ENCODE measurements around the gene ZNF30.
"Not testable (repeated sequence)": the region's sequence is repeated elsewhere in the genome, so short reads cannot be mapped to it uniquely, and the experiment has no call there.

Gene ZNF30

DNA sequence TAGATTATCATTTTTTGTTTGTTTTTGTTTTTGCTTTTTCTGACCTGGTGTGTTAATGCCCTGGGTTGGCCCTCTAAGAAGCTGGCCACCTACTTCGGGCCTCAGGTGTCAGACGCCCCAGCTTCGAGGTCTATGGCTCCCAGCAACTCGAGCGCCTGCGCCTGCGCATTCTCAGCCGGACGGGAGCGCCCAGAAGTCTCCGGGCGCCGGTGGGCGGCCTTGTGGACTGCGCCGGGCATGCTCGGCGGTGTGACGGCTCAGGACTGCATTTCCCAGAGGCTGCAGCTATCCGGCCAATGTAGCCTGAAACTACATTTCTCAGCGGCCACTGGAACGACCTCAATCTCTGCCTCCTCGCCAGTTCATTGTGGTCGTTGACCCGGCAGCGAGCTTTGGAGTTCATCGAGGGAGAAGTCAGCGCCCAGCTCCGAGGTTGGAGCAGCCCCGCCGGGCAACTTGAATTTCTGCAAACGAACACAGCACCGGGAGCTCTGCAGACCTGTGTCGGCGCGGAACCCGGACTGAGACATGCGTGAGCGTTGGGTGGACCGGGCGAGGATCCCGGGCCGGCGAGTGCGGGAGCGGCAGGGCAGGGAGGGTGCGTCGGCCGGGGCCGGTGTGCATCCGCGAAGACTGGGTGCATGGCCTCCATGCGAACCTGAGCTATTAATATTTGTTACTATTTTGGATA lies at the start of gene ZNF30:
Gene ZNF30, plus strand, starts transcription at position 219 of the 691 bp plus-strand sequence. CDS start 3,045 bp downstream, outside the sequence.
- peak; percentile 91 for DNase-seq (ENCODE audit: low spot score)

DNA sequence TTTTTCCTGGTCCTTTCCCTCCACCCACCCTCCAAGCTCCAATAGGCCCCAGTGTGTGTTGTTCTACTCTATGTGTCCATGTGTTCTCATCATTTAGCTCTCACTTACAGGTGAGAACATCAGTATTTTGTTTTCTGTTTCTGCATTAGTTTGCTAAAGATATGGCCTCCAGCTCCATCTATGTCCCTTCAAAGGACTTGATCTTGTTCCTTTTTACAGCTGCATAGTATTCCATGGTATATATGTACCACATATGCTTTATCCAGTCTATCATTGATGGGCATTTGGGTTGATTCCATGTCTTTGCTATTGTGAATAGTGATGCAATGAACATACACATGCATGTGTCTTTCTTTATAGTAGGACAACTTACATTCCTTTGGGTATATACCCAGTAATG lies 47.1 kb upstream of the ZNF30 start:
- no peak for DNase-seq (ENCODE audit: low spot score)

DNA sequence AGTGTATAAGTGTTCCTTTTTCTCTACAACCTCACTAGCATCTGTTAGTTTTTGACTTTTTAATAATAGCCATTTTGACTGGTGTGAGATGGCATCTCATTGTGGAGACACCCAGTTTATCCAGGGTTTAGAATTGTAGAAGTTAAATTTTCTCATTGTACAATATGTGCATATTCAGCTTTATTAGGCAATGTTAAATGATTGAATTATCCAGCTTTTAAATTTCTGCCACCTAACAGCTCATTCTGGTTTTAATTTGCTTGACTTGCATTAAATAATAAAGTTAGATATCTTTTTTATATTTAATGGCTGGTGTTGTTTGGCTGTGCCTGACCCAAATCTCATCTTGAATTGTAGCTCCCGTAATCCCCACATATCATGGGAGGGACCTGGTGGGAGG lies 46.7 kb upstream of the ZNF30 start:
- no peak for DNase-seq (ENCODE audit: low spot score)

DNA sequence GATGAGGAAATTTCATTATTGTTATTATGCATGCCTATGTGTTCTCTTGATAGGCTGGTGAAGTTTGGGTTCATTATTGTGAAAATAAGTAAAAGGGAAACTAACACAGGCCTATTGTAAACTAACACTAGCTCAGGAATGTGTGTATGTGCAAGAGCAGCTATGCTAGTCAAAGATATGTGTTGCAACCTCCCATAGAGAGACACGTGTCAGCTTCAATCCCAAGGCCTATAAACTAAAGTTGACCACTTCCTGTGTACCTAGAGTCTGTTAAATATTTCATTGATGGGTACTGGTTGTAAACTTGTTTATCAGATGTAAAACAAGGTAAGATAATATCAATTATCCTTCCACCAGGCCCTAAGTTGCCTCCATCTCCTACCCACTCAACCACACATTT lies 44.7 kb upstream of the ZNF30 start:
- no peak for DNase-seq (ENCODE audit: low spot score)

DNA sequence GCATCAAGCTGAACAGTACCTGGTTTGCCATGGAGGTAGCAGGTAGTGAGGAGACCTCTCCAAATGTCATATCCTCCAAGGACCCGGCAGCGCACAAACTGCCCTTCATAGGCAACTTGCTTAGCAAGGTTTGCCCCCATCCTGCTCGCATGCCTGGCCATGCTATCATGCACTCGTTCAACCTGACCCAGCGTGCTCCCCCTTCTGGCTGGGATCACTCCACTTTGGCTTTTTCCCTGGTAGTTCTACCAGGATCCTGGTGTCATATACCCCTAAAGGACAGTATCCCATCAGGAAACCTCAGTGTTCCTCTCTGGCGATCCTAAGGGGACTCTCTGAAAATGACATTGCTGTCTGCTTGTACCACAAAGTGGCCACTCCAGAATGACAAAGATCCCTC lies 38.6 kb upstream of the ZNF30 start:
- DNase-seq (ENCODE audit: low spot score) = no peak

DNA sequence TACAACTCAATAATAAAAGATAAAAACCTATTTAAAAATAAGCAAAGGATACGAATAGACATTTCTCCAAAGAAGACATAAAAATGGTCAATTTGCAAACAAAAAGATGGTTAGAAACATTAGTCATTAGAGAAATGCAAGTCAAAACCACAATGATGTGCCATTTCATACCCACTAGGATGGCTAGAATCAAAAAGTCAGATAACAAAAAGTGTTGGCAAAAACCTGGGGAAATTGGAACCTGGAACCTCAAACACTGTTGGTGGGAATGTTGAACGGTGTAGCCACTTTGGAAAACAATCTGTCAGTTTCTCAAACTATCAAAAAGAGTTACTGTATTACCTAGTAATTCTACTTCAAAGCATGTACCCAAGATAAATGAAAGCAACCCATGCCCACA lies 26.5 kb upstream of the ZNF30 start:
- DNase-seq (ENCODE audit: low spot score) = no peak

DNA sequence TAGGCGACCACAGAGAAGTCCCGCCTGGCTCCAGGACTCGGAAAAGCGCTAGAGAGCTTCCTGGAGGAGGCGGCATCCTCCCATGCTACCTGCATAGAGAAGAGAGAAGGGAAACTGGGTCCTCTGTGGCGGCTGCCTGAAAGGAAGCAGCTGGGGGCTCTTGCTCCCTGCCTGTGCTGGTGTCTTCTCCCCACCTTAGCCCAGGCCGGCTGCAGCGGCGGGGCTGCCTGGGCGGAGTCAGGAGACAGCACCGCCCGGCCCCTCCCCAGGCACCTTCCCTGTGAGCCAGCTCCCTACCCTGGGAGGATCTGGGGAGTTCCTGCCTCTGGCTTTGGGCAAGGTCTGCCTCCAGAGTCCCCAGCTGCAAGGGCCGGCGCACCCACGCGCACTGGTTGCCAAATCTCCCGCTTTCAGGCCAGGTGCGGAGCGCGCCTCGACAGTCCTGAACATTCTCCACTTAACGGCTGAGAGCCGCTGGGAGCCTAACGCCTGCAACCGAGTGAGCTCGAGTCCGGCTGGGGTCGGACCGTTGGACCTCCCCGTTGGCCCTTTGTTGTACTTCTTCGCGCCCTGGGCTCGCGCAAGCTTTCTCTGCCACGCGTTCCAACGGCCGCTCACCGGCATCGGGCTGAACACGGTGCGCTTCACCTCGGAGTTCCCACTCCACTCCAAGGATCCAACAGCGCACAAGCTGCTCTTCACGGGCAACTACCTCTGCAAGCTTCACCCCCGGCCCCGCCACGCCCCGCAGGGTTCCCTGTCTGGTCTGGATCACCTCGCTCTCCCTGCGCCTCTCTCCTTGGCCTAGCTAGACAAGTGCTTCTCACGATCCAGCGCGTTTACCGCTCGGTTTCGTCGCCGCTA lies 21.8 kb upstream of the ZNF30 start:
- DNase-seq (ENCODE audit: low spot score) = no peak

DNA sequence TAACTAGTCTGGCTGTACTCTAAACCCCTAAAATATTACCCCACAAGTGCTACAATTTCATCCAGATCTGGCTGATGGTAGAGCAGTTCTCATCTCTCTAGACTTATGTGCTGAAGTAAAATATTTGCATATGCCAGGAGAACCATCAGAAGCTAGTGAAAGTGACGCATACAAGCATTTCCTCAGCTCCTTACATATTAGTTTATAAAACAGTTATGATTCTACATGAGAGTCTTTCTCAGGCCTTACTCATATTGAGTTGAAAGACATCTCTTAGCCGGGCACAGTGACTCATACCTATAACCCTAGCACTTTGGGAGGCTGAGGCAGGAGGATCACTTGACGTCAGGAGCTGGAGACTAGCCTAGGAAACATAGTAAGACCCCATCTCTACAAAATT lies 15.9 kb upstream of the ZNF30 start:
- DNase-seq (ENCODE audit: low spot score) = no peak

DNA sequence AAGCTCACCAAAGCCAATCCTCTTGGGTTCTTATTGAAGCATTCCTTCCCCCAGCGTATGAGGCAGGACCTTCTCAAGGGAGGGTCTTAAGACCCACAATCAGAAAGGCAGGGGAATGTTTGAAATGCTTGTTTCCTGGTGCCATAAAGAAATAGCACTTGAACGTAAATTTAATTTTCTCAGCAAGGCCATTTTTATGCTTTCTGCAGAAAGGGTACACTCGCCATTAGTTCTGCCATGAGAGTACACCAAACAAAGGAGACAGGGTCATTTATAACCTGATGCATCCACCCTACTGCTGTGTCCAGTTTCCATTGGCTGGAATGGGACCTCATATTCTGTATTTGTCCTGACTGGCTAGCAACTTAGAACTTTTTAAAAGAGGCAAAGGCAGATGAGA lies 9.6 kb upstream of the ZNF30 start:
- not testable (repeated sequence) for DNase-seq (ENCODE audit: low spot score)

DNA sequence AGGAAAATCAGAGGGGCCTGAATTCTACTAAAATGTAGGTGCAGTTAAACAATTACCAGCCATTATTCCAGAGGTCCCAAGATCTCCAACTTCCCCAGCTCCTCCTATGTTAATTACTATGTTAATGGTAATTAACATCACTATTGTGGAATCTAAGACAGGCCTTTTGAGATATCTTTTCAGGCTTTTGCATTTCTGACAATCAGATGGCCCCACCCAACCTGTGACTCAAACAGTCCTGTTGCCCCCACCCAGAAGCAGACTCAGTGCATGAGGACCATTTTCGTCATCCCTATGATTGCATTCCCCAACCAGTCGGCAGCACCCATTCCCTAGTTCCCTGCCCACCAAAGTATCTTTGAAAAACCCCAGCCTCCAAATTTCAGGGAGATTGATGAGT lies 8.5 kb upstream of the ZNF30 start:
- DNase-seq (ENCODE audit: low spot score) = no peak

DNA sequence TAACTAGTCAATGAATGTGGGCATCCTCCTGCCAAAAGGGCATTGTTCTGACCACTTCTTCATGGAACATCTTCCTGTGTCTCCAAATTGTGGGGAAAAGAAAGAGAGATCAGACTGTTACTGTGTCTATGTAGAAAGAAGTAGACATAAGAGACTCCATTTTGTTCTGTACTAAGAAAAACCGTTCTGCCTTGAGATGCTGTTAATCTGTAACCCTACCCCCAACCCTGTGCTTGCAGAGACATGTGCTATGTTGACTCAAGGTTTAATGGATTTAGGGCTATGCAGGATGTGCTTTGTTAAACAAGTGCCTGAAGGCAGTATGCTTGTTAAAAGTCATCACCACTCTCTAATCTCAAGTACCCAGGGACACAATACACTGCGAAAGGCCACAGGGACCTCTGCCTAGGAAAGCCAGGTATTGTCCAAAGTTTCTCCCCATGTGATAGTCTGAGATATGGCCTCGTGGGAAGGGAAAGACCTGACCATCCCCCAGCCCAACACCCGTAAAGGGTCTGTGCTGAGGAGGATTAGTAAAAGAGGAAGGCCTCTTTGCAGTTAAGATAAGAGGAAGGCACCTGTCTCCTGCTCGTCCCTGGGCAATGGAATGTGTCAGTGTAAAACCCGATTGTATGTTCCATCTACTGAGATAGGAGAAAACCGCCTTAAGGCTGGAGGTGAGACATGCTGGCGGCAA lies 6.5 kb upstream of the ZNF30 start:
- DNase-seq (ENCODE audit: low spot score) = not testable (repeated sequence)

DNA sequence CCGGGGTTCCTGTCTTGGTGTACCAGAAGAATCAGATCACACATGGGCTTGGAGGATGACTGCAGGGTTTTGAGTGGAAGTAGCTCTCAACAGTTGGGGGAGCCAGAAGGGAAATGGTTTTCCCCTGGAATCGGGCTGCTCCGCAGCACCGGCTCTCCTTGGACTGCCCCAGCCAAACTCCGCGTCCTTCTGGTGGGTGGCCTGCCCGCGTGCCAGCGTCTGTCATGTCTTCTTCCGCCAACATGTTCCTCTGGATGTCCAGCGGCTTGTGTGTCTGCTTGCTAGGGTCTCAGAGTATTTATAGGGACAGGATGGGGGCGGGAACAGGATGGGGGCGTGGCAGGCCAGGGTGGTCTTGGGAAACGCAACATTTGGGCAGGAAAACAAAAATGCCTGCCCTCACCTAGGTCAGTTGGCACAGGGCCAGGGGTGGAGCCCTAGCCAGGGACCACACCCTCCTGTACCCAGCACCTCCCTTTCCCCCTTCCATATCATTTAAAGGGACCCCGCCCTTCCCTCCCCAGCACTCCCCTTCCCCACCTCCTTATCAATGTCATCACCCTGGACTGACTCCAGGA lies 1.3 kb upstream of the ZNF30 start:
- no peak for DNase-seq (ENCODE audit: low spot score)

DNA sequence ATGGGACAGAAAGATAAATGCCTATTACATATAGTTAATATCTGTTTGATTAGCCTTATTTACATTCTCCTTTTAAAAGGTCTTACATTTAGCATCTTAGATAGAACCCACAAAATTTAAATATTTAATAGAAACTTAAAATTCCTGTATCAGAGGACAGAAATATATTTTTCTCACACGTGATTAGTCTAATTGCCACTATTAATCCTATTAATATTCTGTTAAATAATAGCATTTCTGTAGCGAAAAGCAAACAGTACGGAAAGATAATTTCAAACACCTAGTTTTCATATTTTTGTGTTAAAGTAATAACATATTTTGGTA lies 380 bp upstream of the ZNF30 start:
- no peak for DNase-seq (ENCODE audit: low spot score)

DNA sequence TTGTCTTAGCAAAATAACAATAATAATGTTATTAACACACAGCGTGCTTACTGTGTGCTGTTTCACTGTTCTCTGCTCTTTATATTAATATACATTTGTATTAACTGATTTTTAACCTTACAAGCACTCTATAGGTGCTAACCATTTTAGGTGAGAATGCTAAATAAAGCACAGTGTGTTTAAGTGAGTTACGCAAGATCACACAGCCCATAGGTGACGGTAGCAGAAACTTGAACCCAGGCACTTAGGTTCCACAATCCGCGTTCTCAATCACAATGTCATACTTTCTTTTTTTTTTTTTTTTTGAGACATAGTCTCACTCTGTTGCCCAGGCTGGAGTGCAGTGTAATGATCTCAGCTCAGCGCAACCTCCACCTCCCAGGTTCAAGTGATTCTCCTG lies 5.8 kb downstream of the ZNF30 start:
- DNase-seq (ENCODE audit: low spot score) = no peak

DNA sequence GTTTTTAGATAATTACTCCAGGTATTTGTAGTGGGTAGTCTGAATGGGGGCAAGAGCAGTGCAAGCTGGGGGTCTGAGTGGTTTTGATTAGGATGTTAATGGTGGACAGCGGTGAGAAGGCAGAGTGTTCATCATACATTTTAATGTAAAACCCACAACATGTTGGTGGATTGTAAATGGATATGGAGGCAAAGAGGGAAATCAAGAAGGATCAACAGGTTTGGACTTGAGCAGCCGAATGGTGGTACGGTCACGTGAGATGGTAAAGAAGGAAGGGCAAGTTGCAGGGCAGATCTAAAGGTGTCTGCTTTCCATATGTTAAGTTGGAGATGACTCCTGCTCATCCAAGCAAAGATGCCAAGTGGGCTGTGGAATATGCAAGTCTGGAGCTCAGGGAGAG lies 9.5 kb downstream of the ZNF30 start:
- DNase-seq (ENCODE audit: low spot score) = no peak

DNA sequence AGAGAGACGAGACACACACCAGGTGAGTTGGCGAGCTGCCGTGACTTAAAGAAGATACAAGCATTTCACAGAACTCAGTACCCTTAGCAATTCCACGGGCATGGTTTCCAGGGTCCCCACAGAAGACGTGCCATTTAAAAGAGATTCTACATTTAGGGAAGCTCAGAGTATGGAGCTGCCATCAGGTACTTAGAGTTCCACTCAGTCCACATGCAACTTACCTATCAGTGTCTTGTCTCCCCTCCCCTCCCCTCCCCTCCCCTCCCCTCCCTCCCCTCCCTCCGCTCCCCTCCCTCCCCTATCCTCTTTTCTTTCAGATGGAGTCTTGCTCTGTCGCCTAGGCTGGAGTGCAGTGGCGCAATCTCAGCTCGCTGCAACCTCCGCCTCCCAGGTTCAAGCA lies 12.2 kb downstream of the ZNF30 start:
- DNase-seq (ENCODE audit: low spot score) = no peak

DNA sequence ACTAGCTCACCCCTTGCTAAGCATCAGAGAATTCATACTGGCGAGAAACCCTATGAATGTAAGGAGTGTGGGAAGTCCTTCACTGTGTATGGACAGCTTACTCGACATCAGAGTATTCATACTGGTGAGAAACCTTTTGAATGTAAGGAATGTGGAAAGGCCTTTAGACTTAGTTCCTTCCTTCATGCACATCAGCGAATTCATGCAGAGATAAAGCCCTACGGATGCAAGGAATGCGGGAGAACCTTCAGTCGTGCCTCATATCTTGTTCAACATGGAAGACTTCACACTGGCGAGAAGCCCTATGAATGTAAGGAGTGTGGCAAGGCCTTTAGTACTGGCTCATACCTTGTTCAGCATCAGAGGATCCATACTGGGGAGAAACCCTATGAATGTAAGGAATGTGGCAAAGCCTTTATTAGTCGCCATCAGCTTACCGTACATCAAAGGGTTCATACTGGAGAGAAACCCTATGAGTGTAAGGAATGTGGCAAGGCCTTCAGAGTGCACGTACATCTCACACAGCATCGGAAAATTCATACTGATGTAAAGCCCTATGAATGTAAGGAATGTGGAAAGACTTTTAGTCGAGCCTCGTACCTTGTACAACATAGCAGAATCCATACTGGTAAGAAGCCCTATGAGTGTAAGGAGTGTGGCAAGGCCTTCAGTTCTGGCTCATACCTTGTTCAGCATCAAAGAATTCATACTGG lies 17.3 kb downstream of the ZNF30 start:
- DNase-seq (ENCODE audit: low spot score) = no peak

DNA sequence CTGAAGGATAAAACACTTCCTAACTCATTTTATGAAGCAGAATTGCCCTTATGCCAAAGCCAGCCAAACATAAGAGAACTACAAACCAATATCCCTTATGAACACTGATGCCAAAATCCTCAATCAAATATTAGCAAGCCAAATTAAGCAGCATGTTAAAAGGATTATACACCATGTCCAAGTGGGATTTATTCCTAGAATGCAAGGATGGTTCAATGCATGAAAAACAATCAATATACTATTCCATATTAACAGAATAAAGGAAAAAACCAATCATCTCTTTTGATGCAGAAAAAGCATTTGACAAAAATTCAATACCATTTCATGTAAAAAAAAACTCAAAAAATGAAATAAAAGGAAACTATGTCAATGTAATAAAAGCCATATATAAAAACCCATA lies 26.4 kb downstream of the ZNF30 start:
- no peak for DNase-seq (ENCODE audit: low spot score)

DNA sequence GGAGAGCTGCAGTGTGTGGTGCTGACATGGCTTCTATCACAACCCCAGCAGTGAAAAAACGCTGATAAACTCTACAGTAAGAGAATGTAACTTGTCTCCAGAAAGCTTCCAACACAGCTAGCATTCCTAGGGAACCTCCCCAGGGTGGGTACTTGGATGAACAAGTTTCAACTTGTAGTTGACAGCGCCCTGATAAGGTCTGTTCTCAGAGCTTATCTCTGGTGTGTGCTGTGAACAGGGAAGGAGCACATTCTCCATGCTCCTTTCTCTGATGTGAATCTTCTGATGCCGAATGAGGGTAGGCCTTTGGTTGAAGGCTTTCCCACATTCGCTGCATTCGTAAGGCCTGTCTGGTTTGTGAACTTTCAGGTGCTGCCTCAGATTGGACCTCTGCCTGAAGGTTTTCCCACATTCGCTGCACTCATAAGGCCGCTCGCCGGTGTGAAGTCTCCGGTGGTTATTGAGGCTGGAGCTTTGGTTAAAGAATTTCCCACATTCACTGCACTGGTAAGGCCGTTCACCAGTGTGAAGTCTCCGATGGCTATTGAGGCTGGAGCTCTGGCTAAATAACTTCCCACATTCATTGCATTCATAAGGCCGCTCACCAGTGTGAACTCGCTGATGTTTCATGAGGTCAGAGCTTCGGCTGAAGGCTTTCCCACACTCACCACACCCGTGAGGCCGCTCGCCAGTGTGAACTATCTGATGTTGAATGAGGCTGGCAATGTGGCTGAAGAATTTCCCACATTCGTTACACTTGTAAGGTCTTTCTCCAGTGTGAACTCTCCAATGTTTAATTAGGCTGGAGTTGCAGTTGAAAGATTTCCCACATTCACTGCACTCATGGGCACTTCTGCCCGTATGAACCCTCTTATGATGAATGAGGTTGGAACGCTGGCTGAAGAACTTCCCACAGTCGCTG lies 31.4 kb downstream of the ZNF30 start:
- no peak for DNase-seq (ENCODE audit: low spot score)

DNA sequence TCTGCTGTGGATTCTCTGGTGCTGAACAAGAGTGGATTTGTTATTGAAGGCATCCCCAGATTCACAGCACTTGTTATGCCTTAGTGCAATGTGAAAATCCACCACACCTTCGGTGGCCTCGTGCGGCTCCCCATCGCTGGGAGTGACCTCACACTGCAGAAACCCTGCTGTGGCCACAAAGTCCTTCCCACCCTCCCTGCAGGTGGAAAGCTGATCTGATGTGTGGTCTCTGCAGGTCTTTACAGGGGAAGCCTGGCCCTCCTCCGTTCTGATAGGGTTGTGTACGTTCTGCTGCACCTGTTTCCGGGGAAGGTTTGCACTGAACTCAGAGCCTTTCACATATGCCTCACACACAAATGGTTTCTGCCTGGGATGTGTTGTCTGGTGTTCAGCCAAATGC lies 32.3 kb downstream of the ZNF30 start:
- DNase-seq (ENCODE audit: low spot score) = no peak

All from left forelimb (tissue), 1 donor.